ENCODE data around the gene DACT3.

Gene DACT3

GRCh38 chr19:46661020-46661731 lies at the start of gene DACT3:
DACT3 (minus strand) TSS chr19:46661182; CDS start chr19:46661064, 118 bp downstream.
- DNase-seq: peak; percentile 97 to 100 (median 100)

- DNase-seq: no peak
Measured at GRCh38 chr19:46710687-46711086, 49.7 kb upstream of the DACT3 start.

- peak in 11 of 14 donors; percentile 10 to 52 (median 25) for DNase-seq
Measured at GRCh38 chr19:46704379-46705076, 43.5 kb upstream of the DACT3 start.

GRCh38 chr19:46700704-46701103 lies 39.7 kb upstream of the DACT3 start:
- DNase-seq: no peak

- DNase-seq: no peak
Measured at GRCh38 chr19:46698395-46699321, 37.7 kb upstream of the DACT3 start.

- peak in 10 of 14 donors; percentile 4 to 46 (median 19) for DNase-seq
Measured at GRCh38 chr19:46697204-46697960, 36.4 kb upstream of the DACT3 start.

GRCh38 chr19:46696866-46697203 lies 35.9 kb upstream of the DACT3 start:
- no peak for DNase-seq

- DNase-seq: no peak
Measured at GRCh38 chr19:46696052-46696451, 35.1 kb upstream of the DACT3 start.

- DNase-seq: no peak
Measured at GRCh38 chr19:46693760-46694159, 32.8 kb upstream of the DACT3 start.

- DNase-seq: no peak
Measured at GRCh38 chr19:46692918-46693722, 32.1 kb upstream of the DACT3 start.

- no peak for DNase-seq
Measured at GRCh38 chr19:46691948-46692347, 31.0 kb upstream of the DACT3 start.

- DNase-seq: no peak
Measured at GRCh38 chr19:46691104-46691503, 30.1 kb upstream of the DACT3 start.

- no peak for DNase-seq
Measured at GRCh38 chr19:46689358-46689757, 28.4 kb upstream of the DACT3 start.

GRCh38 chr19:46687438-46688145 lies 26.6 kb upstream of the DACT3 start:
- no peak for DNase-seq

GRCh38 chr19:46685189-46685588 lies 24.2 kb upstream of the DACT3 start:
- DNase-seq: no peak

GRCh38 chr19:46678110-46678732 lies 17.2 kb upstream of the DACT3 start:
- no peak for DNase-seq

GRCh38 chr19:46674416-46675178 lies 13.6 kb upstream of the DACT3 start:
- DNase-seq: no peak

GRCh38 chr19:46670813-46671212 lies 9.8 kb upstream of the DACT3 start:
- no peak for DNase-seq

- no peak for DNase-seq
Measured at GRCh38 chr19:46668662-46669061, 7.7 kb upstream of the DACT3 start.

Measured in C1 segment of cervical spinal cord (tissue), 14 donors.